GM21367 (cell line): Measurements from ENCODE around the gene MYL9.

Source experiments
- ATAC-seq: cut with Tn5 transposase; IDR thresholded peaks from one replicate; pipeline ENCODE4 v1.9.1; 2021; ENCODE audit not compliant: unreplicated experiment

MYL9 gene

DNA sequence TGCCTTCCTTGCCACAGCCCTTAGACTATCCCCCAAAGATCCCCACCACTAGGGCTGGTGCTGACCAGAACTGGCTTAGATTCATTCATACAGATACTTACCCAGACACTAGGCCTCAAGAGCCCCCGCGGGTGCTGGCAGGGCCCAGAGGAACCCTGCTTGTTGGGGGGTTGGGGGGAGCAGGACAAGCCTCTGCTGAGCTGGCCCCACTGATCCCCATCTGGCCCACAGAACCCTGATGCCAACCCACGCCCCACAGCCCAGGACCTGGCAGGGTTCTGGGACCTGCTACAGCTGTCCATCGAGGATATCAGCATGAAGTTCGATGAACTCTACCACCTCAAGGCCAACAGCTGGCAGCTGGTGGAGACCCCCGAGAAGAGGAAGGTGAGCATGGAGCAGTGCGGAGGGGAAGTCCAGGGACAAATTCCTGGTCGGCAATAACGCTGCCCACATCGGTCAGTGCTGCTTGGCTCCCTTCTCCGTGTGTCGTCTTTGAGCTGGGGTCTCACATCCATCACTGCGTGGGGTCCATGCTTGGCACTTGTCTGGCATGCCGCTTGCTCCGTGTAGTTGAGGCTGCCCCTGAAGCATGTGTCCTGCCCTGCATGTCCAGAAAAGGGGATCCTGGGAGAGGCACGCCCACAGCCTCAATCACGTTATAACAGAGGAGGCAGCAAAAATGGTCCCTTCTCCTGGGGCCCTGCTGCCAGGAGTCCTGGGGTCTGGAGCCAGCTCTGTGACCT lies 15.5 kb upstream of the MYL9 start:
- no peak for ATAC-seq

DNA sequence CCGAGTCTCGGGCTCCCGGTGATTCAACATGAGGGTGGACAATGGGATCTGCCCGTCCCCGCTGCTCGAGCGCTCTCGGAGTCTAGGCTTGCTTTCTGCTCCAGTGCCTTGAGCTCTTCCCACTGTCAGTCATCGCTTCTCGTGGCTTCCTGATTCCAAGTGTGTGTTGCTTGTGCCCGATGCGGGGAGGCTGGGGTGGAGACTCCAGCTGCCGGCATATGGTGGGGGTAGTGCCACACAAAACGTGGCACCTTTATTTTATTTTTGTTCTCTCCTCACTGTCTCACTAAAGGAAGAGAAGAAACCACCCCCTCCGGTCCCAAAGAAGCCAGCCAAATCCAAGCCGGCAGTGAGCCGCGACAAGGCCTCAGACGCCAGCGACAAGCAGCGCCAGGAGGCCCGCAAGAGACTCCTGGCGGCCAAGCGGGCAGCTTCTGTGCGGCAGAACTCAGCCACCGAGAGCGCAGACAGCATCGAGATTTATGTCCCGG lies 14.8 kb upstream of the MYL9 start:
- ATAC-seq: no peak

DNA sequence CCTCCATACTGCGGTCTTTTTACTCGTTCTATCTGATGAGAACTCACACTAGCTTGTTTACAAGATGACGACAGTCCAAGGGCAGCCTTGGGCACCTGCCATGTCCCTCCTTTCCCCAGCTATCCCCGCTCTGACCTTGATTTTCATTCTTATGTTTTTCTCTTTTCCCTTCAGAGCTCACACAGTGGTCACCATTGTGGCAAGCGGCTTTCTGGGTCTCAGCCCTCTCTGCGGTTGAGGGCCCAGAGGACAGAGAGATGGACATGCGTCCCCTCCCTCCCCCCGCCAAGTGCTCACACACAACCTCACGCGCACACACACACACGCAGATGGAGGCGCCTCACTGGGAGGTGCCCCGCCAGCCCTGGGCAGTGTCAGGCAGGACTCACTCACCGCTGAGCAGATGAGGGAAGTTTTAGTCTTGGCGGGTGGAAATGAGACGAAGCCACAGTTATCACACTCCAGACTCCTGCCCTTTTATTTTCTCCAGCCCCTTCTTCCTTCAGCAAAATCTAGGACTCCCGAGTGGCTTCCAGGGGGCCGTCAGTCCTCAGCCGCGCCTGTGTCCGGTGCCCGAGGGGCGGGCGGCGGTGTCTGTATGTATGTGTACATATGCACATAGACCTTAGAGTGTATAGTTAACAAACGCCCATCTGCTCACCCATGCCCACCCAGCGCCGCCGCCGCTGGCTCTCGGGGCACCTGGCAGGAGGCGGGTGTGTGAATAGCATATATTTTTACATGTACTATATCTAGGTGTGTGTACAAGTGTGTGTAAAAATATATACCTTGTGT lies 13.8 kb upstream of the MYL9 start:
- no peak for ATAC-seq

DNA sequence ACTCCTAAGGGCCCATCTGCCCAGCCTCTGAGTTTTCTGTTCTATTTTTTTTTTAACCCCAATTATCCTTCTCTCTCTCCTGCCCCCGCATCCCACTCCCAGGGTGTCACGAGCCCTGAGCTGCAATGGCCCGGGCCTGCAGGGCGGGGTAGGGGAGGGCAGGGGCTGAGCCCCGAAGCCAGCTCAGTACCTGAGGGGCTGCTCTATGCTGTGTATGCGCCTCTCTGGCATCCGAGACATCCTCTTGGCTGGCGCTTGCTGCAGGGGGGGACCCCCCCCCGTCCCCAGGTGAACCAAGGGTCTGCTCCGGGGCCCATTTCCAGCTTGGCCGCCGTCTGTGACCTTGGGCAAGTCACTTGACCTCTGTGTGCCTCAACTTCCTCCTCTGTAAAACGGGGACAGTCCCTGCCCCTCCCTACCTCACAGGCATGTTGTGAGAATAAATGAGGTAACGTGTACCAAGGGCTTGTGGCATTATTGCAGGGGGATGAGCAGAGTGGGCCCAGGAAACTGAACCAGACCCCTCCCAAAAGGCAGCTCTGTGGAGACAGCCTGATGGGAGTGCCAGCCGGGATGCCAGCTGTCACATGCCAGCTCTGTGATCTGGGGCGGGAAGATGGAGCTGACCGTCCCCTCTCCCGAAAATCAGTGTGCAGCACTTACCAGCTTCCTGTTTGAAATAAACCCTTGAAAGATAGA lies 13.0 kb upstream of the MYL9 start:
- ATAC-seq: no peak

DNA sequence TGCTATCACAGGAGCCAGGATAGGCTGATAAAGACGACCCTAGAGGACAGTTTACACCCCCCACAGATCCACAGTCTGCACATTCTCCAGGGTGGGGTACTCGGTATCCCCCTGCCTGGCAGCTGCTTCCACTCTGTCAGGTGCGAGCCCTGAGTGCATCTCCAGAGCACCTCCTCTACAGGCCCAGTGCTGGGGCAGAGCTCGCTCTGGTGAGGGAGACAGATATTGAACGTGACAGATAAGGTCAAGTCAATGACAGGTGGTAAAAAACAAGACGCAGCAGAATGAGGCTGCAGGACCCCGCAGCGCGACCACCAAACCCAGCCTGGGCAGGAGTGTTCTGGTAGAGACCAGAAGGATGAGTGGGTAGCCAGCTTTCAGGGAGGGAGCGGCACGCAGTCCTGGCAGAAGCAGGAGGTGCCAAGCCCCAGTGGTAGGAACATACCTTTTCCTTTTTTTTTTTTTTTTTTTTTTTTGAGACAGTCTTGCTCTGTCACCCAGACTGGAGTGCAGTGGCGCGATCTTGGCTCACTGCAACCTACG lies 12.4 kb upstream of the MYL9 start:
- no peak for ATAC-seq

DNA sequence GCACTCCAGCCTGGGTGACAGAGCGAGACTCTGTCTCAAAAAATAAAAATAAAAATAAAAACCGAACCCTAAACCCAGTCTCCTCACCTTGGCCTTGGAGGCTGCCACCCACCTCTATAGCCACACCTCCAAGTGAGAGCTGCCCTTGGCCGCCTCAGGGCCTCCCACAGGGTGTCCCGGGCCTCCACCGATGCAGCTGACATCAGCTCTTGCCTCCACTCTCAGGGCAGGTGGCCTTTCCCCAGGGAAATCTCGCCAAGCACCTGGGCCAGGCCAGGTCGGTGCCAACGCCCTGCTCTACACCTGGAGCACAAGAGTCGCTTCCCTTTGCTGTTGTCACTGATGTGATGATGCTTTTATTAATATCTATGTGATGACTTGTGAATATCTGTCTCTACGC lies 8.9 kb upstream of the MYL9 start:
- no peak for ATAC-seq

DNA sequence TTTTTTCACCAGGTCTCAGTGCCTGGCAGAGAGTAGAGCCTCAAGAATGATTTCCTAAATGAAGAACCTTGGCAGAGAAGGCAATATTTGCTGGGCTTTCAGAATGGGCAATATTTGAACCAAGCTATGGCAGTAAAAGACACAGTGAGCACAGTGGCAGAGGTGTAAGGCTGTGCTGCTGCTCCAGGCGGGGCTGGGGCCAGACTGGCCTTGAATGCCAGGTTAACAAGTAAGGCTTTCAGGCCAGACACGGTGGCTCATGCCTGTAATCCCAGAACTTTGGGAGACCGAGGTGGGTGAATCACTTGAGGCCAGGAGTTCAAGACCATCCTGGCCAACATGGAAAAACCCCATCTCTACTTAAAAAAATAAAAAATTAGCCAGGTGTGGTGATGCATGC lies 8.5 kb upstream of the MYL9 start:
- no peak for ATAC-seq

DNA sequence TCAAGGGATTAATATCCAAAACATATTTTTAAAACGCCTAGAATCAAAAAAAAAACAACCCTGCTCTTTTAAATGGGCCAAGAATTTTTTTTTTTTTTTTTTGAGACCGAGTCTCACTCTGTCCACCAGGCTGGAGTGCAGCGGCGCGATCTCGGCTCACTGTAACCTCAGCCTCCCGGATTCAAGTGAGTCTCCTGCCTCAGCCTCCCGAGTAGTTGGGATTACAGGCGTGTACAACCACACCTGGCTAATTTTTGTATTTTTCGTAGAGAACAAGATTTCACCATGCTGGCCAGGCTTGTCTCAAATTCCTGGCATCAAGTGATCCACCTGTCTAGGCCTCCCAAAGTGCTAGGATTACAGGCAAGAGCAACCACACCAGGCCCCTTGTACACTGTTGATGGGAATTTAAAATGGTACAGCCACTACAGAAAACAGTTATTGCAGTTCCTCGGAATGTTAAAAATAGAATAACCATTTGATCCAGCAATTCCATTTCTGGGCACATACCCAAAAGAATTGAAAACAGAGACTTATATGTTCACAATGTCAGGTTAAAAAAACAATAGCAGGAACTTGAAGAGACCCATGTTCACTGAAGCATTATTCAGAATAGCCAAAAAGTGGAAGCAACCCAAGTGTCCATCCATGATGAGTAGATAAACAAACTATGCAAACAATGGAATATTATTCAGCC lies 3.1 kb upstream of the MYL9 start:
- no peak for ATAC-seq

DNA sequence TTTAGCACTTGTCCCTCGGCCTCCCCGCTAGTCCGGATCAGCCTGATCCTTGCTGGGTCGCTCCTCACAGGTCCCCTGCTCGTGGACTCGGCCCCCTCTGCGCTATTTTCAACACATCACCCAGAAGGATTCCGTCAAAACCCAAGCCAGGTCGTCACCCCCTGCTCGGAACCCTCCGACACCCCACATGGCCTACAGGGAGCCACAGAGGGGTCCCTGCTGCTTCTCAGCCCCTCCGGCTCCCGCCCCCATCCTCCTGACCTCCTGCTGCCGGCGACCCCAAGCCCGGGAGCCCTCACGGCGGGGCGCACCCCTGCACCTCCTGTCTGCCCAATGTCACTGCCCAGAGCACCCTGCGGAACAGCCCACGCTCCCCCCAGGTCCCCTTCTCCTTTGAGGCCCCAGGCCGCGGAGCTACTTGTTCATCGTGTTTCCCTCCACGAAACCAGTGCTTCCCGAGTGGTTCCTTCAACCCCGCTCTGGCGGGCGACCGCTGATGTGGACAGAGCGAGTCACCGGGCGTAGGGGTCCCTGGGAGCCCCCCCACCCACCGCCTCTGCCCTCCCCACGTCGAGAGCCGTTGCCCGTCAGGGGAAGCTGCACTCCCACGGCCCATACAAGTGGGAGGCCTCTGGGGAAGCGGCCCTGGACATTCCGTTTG lies 638 bp upstream of the MYL9 start:
- ATAC-seq: no peak

DNA sequence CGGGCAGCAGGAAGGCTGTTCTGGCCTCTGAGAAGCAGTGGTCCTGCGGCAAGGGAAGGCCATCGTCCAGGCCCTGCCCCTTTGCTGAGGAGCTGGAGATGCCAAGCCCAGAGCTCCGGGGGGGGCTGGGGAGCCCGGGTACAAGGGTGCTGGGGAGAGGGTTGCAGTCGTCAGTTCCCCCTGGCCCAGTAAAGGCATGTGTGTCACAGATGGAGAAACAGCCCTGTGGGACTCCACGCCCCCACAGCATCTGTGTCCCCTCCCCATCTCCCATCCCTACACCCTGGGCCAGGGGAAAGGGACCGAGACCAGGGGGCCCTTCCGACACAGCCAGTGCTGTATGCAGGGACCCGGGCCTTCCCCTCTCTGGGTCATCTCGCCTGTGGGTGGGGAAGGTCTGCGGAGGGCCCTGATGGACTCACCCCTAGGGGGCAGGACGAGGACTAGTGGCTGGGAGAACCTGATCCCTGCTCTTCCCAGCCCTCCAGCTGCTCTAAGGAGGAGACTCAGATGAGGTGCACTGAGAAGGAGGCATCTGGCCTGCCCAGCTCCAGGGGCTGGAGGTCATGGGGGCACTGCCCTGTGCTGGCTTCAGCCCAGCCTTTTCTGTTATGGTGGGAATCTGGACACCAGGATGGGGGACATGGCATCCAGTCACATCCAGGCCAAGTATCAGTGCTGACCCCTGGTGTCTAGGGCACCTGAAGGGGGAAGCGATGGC lies 609 bp downstream of the MYL9 start:
- ATAC-seq: no peak

DNA sequence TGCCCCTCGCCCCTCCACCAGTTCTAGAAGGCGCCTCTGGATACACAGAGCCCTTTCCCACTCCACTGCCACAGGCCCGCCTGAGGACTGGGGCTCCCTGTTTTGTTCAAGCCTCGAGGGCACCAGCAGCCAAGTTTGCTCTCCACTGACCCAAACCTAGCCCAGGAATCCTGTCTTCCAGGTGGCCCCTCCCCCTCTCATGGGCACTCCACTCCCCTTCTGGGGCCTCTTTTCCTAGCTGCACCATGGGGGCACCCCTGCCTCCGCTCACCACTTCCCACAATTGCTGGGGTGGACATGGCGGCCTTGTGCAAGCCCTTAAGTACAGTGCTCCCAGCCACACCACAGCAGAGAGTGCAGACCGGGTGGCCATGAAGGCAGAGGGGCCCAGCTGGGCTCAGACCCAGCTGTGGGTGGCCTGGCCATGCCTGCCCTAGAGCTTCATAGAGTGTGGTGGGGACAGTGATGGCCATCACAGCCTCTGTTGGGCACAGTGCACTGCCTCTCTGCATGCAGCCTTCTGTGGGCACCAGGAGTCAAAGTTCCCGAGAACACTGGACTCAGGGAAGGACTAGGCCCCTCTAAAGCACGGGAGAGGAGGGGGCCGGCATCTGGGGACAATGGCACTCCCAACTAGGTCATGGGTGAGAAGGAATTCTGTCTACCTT lies 1.3 kb downstream of the MYL9 start:
- no peak for ATAC-seq

DNA sequence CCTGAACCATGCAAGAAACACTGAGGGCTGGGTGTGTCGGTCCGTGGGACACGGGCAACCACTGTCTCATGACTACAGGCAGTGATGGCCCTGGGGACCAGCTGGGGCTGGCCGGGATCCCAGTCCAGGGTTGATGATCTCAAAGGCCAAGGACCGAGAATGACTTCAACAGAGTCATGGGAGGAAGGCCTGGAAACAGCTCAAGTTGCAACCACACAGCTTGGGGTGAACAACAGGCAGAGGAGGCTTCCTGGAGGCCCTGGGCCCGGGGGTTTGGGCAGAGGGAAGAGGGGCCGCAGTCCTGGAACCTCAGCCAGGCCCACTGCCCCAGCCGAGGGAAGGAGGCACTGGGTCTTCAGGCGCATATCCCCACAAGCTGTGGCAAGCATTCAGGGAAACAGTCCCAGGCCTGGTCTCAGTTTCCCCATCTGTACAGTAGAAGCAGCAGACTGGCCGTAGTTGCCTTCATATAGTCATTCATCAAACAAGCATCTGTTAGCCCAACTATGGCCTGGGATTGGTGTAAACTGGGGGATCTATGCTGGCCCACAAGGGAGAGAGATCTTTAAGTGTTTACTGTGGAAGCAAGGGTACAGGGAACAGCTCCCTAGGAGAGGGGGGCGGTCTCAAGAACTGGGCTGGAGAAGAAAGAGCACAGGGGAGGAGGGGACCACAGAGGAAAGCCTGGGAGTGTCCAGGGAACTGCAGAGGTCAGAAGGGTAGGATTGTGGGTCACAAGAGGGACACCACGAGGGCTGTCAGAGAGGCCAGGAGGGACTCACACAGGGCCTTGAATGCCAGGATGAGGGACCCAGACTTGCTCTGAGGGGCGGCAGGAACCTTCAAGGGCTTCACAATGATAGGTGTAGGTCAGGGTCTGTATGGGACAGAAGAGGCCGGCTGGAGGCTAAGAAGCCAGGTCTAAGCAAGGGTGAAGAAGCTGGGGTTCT lies 2.1 kb downstream of the MYL9 start:
- no peak for ATAC-seq

DNA sequence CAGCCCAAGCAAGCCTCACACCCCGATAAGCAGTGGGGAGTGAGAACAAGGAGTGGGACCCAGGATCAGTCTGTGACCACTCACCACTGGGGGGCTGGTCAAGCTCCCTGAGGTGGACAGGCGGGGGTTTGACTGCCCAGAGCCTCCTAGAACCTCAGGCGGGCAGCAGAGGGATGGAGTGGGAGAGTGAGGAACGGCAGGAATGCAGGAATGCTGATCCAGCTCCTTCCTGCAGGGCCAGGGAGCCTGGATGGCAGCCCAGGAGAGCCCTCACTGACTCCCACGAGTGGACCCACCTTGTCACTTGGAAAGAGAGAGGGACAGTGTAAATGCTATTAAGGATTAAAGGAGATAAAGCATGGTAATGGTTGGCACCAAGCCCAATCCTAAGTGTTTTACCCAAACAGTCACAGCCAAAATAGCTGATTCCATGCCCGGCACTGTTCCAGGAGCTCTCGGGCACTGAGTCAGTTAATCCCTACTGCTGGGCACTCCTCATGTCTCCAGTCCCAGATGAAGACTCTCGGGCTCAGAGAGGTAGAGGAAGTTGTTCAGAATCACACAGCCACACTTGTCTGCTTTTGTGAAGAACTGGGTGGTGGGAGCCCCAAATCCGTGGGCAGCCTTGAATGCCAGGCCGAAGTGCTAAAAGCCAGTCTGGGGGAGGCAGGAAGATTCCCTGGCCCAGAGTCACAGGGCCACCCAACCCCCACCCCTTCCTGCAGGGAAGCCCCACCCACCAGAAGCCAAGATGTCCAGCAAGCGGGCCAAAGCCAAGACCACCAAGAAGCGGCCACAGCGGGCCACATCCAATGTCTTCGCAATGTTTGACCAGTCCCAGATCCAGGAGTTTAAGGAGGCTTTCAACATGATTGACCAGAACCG lies 3.1 kb downstream of the MYL9 start:
- ATAC-seq: no peak

DNA sequence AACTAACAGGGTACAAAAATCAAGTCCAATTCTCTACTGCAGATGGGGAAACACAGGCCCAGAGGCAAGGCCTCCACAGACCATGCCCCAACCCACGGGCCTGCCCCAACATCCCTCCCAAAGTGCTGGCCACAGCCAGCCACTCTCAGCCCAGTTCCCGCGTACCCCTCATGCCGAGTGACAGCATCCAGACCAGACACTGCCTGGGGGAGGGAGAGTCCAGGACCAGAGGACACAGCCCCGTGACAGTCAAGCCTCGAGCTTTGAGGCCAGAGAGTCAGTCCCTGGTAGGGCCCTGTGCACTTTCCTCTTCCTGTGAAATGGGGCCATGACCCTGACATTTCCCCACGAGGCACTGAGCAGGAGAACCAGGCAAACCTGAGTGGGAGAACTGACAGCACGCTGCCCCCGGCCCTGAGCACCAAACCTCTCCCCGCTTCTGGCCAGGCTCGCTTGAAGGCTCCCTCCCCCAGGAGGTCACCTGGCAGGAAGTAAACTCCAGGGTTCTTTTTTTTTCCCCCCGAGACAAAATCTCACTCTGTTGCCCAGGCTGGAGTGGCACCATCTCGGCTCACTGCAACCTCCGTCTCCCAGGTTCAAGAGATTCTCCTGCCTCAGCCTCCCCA lies 4.9 kb downstream of the MYL9 start:
- no peak for ATAC-seq

DNA sequence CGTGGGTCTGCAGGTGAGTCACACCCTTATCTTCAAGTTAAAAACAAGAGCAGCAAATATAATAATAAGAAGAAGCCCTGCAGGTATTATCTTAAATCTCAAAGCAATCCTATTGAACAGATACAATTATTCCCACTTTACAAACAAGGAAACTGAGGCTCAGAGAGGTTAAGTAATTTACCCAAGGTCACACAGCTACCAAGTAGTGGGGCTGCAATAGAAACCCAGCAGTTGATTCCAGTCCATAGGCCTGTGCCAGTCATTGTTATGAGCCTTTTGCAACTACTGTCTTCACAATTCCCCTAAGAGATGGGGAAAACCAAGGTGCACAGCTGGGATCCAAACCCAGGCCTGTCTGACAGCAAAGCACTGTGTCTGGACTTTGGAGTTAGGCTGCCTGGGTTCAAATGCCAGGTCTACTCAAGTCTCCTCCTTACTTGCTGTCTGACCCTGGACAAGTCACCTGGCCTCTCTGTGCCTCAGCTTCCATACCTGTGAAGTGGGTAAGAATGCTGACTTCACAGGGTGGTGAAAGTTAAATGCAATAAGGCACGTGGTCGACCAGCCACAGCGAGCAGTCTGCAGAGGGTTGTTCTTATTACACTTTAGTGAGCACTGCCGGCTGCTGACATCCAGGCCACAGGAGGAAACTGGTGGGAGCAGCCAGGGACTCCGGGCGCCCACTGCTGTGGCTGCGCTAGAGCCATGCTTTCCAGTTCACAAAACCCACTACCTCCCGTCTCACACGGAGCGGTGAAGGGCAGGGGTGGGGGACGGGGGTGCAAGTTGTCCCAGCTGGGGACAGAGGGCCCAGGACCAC lies 6.1 kb downstream of the MYL9 start:
- ATAC-seq: no peak

DNA sequence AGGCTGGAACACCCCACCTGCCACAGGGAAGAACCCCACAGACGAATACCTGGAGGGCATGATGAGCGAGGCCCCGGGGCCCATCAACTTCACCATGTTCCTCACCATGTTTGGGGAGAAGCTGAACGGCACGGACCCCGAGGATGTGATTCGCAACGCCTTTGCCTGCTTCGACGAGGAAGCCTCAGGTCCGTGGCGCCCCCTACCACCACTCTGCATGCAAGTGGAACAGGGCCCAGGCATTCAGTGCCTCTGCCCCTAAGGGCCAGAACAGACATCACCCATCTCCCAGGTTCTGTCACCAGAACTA lies 6.6 kb downstream of the MYL9 start:
- ATAC-seq: no peak
